Right hindlimb (tissue), 1 donor: ENCODE results near the gene ITPR3.
"Not testable (repeated sequence)": the region's sequence is repeated elsewhere in the genome, so short reads cannot be mapped to it uniquely, and the experiment has no call there.

ENCODE experiments used
- DNase-seq: peaks from one replicate; pipeline ENCODE4 v3.0.0-alpha.2; 2018

Gene ITPR3

DNA sequence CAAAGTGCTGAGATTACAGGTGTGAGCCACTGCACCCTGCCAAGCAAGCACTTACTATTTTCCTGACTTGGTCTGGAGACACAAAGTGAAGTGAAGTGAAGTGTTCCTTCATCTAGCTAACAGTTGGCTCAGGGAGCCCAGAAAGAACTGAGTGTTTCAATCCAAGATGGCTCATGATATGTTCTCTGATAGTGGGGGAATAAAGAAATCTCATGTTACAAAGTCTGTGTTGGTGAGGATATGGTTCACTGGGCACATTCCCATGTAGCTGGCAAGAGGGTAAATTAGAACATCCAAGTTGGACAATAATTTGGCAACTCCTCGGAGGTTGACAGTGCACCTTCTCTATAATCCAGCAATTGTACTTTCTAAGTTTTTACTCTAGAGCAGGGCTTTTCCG is 5.0 kb upstream of the ITPR3 start:
- no peak for DNase-seq

DNA sequence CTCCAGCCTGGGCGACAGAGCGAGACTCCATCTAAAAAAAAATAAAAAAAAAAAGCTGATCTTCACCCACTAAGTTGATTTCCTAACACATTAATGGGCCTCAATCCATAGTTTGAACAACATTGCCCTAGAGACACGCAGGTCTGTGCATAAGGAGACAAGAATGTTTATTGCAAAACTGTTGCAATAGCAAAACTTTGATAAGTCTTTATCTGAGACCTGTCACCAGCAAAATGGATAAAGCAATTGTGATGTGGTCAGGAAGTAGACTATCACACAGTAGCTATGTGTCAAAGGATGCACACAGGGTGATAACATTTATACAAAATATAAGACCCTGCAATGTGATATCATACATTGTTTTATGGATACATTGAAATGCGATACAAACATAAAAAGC is 4.2 kb upstream of the ITPR3 start:
- DNase-seq = no peak

GRCh38 chr6:33619166-33619840 is 1.8 kb upstream of the ITPR3 start:
- no peak for DNase-seq

- peak; percentile 65 for DNase-seq
These were observed 815 bp upstream of the ITPR3 start for GRCh38 chr6:33620158-33620855.

DNA sequence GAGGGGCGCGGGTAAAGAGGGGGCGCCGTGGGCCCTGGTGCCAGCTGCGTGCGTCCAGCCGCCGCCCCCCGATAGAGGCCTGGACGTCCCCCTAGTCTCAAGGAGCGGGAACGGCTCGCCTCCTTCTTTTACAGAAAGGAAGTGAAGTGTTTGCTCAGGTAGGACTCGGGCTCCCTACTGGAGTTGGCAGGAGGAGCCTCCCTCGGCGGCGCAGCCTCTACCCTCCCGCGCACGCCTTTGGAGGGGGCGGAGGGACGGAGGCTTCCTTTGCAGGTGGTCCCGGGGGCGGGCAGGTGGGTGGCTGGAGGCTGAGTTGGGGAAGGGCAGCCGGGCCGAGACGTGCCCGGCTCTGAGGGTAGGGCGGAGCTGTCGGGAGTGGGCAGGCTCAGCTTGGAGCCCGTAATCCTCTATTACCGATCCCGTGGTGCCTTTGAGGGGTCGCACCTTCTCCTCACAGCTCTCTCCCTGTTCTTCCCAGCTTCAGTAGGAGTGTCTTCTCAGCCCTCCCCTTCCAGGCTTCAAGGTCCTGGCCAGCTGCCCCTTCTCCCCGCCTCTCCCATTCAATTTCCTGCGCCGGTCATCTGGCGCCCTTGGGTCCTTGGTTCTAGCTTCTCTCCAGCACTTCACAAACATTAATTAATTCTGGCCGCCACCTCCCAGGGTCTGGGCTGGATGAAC is 728 bp downstream of the ITPR3 start:
- peak; percentile 68 for DNase-seq

DNA sequence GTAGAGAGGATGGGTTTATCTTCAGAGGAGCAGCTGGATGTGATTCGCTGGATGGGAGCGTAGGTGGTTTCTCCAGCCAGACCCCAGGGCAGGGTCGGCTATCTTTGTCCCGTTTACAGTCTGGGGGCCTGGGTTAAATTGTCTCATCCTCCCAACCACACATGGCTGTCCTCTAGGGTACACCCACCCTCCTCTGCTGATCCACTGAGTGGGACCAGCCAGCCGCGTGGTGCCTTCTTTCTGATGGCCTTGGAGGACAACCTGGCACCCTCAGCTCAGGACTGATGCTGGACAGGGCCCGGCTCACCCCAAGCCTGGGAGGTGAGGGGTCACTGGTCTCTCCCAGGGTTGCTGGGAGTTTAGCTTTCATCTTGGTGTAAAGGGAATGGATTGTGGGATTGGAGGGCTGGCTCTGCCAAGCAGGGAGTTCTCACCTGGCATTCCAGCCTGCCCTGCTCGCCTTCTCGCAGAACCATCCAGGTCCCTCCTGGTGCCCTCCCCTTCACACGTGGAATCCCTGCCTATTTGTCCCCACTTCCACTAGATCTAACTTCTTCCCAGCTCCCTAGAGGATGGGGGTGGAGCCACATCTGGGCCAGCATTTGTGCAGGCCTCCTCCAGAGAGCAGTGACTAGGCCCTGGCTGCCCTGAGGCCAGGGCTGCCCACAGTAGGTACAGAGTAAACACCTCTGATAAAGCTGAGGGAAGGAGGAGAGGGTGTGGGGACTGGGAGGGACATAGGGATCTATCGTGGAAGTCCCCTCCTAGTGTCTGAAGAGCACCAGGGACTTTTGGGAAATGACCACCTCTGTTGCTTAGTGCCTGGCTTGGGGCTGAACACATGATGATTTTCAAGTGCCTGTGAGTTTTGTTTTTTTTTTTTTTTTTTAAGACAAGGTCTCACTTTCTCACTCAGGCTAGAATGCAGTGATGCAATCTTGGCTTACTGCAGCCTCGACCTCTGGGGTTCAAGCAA is 1.6 kb downstream of the ITPR3 start:
- DNase-seq = no peak

DNA sequence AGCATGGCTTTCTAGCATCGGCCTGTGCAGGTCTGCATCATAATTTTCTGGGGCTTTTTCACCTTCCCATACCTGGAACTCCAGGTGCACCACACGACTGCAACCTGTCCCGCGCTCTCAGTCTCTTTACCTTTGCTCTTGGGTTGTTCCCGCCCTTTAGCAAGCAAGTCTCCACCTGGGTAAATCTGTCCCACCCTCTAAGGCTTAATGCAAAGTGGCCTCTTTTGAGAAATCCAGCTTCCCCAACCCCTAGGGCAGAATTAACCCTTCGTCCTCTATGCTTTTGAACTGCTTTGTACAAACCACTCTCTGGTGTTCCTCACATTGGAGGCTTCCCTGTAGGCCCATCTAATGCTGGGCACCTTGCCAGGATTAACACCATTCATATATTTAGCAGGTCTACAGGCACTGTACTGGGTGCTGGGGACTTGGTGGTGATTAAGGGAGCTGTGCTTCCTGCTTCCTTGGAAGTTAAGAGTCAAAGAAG is 2.8 kb downstream of the ITPR3 start:
- DNase-seq = no peak

- no peak for DNase-seq
These were observed 3.7 kb downstream of the ITPR3 start for GRCh38 chr6:33624856-33625255.

GRCh38 chr6:33627876-33628275 is 6.8 kb downstream of the ITPR3 start:
- DNase-seq = no peak

GRCh38 chr6:33628401-33628964 is 7.4 kb downstream of the ITPR3 start:
- DNase-seq = no peak

DNA sequence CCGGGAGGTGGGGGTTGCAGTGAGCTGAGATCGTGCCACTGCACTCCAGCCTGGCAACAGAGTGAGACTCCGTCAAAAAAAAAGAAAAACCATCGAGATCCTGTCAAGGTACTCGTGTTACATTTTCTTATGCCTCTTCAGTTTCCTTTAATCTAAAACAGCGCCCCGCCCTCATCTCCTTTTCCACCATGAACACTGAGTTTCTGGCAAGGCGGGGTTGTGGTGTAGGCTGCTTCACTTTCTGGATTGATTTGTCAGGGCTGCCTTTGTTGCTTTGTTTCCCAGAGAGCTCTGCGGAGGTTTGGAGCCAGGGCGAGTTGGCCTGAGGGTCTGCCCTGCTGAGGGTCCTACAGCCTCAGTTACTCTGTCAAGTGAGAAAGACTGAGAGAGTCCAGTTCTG is 8.9 kb downstream of the ITPR3 start:
- DNase-seq = no peak

DNA sequence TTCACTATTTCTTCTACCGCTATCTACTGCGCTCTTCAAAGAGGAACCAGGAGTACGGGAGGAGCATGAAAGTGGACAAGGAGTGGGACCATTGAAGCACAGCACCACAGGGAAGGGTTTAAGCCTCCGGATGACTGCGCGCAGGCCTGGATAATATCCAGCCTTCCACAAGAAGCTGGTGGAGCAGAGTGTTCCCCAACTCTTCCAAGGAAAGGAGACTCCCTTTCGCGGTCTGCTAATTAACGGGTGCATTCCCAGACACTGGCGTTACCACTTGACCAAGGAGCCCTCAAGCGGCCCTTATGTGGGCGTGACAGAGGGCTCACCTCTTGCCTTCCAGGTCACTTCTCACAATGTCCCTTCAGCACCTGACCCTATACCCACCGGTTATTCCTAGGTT is 10.4 kb downstream of the ITPR3 start:
- not testable (repeated sequence) for DNase-seq

DNA sequence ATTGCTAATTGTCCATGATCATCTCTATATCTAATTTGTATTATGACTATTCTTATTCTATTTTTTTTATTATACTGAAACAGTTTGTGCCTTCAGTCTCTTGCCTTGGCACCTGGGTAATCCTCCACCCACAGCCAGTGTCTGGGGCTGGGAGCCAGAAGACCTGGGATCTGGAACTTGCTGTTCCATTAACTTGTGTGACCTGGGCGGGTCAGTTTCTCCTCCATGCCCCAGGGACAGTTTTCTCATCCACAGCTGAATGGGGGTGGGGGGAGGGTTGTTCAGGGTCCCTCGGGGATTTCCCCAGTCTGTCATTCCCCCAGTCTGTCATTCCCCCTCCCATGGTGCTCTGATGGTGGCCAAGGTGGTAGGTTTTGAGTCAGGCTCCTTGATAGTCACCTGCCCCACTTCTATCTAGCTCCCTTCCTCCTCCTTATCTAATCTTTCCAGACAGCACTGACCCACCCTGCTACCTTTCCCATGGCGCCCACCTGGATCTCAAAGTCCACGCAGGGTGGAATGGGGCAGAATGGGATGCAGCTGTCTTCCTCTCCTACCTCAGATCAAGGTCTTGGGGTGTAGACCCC is 10.9 kb downstream of the ITPR3 start:
- no peak for DNase-seq

GRCh38 chr6:33632558-33633039 is 11.5 kb downstream of the ITPR3 start:
- no peak for DNase-seq

DNA sequence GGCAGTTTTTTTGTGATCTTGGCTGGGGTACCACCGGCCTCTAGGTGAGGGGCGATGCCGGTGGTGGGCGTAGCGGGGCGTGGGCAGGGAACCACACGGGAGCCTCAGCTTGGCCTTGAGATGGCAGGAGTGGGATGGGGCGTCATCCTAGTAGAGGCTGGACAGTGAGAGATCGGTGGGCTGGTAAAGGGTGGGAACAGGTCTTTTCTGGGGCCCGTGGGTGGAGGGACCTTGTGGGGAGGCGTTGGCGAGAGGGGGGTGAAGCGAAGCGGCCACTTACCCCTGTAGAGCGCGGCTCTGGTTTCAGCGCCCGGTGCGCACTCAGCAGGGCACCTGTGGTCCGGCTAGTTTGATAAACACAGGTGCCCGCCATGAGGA is 12.0 kb downstream of the ITPR3 start:
- DNase-seq = no peak

- DNase-seq = peak; percentile 80
These were observed 12.5 kb downstream of the ITPR3 start for GRCh38 chr6:33633462-33634158.

GRCh38 chr6:33634161-33634727 is 13.1 kb downstream of the ITPR3 start:
- no peak for DNase-seq

DNA sequence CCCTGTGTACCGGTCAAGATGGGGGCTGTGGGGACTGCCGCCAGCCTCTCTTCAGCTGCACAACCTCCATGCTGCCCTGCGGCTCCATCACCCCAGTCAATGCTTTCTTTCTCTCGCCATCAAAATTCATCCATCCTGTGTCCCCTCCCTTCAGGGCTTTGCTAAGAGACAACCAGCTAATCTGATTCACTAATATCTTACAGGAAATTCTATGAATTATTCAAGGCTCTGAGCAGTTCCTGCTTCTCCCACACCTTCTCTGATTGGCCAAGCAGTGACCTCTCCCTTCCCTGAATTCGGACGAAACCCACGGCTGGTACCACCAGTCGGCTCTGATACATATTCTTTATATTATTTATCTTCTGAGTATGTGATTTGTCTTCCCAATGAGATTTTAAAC is 13.8 kb downstream of the ITPR3 start:
- no peak for DNase-seq

GRCh38 chr6:33636655-33637054 is 15.5 kb downstream of the ITPR3 start:
- no peak for DNase-seq

- DNase-seq = no peak
These were observed 17.4 kb downstream of the ITPR3 start for GRCh38 chr6:33638556-33638955.

DNA sequence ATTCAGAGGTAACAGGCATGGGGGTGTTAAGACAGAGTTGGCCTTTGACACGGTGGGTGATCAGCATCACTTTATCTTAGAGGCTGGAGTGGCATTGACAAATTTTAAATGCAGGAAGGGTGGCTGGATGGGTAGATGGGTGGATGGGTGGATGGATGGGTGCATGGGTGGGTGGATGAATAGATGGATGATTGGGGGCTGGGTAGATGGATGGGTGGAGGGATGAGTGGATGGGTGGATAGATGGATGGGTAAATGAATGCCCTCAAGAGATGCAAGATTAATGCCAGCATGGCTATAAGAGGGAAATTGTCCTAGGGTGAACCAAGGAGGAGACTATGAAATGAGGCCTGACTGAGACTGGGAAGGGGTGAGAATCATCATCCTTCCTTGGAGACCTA is 18.4 kb downstream of the ITPR3 start:
- no peak for DNase-seq
